ENCODE data around the gene ANAPC16.

Gene ANAPC16

DNA sequence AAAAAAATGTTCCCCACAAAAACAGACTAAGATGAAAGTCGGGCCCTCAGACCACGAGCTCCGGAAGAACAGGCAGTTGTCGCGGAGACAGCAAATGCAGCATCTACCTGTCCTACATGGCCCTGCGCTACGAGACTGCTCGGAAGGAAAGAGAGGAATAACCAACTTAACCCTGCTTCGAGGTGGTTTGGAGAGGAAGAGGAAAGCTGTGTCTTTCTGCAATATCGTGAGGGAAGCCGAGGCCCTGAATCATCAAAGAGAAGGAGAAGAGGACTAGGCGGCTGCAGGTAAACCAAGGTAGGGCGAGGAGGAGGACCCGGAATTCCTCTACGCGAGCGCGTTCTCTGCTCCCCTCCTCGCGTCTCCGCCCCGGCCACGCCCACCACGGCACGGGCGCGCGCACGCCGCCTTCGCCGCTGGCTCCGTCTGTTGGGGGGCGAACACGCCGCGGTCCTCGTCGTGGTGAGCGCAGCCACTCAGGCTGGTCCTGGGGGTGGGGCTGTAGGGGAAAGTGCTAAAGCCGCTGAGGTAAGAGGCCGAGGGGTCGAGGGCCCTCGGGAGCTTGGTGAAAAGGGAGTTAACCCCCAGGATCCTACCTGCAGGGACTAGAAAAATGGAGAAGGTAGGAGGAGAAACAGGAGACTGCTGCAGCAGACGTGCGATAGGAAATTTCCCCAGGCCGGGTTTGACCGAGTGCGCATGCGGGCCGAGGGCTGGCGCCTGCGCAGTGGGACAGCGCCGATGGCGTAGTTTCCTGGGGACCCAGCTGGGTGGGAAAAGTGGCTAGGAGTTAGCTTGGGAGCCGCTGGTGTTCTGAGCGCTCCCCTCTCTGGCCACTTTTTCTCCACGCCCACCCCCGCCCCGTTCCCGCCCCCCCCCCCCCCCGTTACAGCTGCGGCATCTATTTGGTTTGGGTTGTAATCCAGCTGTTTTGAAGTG, at the start of gene ANAPC16, which contains the start of gene ASCC1:
TSS of gene ANAPC16 (plus strand) at position 402 of the 939 bp plus-strand sequence. CDS start 7,903 bp downstream, outside the sequence.
TSS of gene ASCC1 (minus strand) at position 666 of the 939 bp plus-strand sequence. CDS start 2,978 bp downstream, outside the sequence.
- POLR2A ChIA-PET: interaction anchor here (1.0 to 1.4 kb wide), 2 partner anchors 58 to 59 kb away, joined by 4 to 12 read pairs; partner anchors contain the start of gene DDIT4
- peak; percentile 28 for DNase-seq (ENCODE audit: low read depth, low spot score)

DNA sequence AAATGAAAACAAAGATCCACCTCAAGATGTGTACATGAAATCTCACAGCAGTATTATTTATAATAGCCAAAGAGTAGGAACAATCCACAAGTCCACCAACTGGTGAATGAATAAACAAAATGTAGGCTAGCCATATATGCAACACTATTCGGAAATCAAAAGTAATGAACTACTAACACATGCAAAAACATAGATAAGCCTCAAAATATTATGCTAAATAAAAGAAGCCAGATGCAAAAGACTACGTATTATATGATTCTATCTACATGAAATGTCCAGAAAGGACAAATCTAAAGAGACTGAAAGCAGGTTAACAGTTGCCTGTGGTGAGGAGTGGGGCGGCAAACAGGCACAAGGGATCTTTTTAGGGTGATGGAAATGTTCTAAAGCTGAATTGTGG, 48.7 kb upstream of the ANAPC16 start:
- no peak overlapping the region for H3K4me3 ChIP-seq (ENCODE audit: low read depth, low read length)
- ChIA-PET CTCF (no interaction called here), POLR2A (no interaction called here)
- TF ChIP-seq, protein P1, sequence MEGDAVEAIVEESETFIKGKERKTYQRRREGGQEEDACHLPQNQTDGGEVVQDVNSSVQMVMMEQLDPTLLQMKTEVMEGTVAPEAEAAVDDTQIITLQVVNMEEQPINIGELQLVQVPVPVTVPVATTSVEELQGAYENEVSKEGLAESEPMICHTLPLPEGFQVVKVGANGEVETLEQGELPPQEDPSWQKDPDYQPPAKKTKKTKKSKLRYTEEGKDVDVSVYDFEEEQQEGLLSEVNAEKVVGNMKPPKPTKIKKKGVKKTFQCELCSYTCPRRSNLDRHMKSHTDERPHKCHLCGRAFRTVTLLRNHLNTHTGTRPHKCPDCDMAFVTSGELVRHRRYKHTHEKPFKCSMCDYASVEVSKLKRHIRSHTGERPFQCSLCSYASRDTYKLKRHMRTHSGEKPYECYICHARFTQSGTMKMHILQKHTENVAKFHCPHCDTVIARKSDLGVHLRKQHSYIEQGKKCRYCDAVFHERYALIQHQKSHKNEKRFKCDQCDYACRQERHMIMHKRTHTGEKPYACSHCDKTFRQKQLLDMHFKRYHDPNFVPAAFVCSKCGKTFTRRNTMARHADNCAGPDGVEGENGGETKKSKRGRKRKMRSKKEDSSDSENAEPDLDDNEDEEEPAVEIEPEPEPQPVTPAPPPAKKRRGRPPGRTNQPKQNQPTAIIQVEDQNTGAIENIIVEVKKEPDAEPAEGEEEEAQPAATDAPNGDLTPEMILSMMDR (IDR thresholded peaks at IDR 0.05; ENCODE audit: insufficient read depth, low read length, missing control alignments): no peak
- no peak for DNase-seq (ENCODE audit: low read depth, low spot score)

More for the DNA sequence above, at the start of gene ANAPC16, which contains the start of gene ASCC1:
- TF ChIP-seq, protein P1 (IDR thresholded peaks at IDR 0.05; ENCODE audit: insufficient read depth, low read length, missing control alignments): no peak
- CTCF ChIA-PET: interaction anchor here (0.7 to 3.3 kb wide), 14 partner anchors 8 to 319 kb away, joined by 3 to 15 read pairs (median 4); no protein-coding TSS in a partner anchor
- peak within 1 kb of the TSS; percentile 90 for H3K4me3 ChIP-seq (ENCODE audit: low read depth, low read length)

DNA sequence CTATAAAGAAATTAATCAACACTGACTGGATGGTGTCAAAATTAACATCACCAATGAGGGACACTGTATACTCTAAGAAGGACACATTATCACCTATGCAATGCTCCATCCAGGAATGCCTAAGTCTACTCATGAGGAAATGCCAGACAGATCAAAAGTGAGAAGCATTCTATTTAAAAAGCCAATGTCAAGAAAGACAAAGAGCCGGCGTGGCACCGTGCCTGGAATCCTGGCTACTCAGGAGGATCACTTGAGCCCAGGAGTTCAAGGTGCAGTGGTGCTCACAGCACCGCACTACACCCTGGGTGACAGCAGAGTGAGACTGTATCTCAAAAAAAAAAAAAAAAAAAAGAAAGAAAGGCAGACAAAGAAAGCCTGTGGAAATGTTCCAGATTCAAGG, 45.5 kb upstream of the ANAPC16 start:
- TF ChIP-seq, protein P1 (IDR thresholded peaks at IDR 0.05; ENCODE audit: insufficient read depth, low read length, missing control alignments): no peak
- no peak for DNase-seq (ENCODE audit: low read depth, low spot score)
- CTCF ChIA-PET: no interaction called here
- POLR2A ChIA-PET: no interaction called here
- no peak overlapping the region for H3K4me3 ChIP-seq (ENCODE audit: low read depth, low read length)

DNA sequence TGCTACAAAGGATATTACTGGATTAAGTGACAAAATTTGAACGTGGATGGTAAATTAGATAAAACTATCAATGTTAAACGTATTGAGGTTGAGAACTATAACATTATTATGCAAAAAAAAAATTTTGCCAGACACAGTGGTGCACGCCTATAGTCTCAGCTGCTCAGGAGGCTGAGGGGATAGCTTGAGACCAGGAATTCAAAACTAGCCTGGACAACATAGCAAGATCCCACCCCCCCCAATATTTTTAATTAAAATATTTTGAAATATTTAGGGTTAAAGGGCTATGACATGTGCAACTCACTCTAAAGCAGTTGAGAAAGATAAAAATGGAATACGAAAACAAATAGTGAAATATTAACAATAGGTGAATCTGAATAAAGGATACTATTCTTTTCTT, 45.1 kb upstream of the ANAPC16 start:
- CTCF ChIA-PET: interaction anchor here (1.2 kb wide), 1 partner anchor 9 kb away, joined by 3 read pairs; no protein-coding TSS in a partner anchor
- H3K4me3 ChIP-seq (ENCODE audit: low read depth, low read length): no peak overlapping the region
- DNase-seq (ENCODE audit: low read depth, low spot score): no peak
- TF ChIP-seq, protein P1 (IDR thresholded peaks at IDR 0.05; ENCODE audit: insufficient read depth, low read length, missing control alignments): no peak
- POLR2A ChIA-PET: no interaction called here

DNA sequence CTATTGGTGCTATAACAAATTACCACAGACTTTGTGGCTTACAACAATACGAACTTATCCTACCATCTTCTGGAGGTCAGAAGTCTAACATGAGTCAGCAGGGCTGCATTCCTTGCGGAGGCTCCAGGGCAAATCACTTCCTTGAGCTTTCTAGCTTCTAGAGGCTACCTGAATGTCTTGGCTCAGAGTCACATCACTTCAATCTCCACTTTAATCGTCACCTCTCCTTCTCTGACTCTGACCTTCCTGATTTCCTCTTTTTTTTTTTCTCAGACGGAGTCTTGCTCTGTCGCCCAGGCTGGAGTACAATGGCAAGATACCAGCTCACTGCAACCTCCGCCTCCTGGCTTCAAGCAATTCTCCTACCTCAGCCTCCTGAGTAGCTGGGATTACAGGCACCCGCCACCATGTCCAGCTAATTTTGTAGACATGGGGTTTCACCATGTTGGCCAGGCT, 44.6 kb upstream of the ANAPC16 start:
- POLR2A ChIA-PET: no interaction called here
- CTCF ChIA-PET: interaction anchor here (1.2 kb wide), 1 partner anchor 9 kb away, joined by 3 read pairs; no protein-coding TSS in a partner anchor

More for the DNA sequence above, 44.6 kb upstream of the ANAPC16 start:
- no peak for DNase-seq (ENCODE audit: low read depth, low spot score)
- TF ChIP-seq, protein P1 (IDR thresholded peaks at IDR 0.05; ENCODE audit: insufficient read depth, low read length, missing control alignments): no peak
- H3K4me3 ChIP-seq (ENCODE audit: low read depth, low read length): no peak overlapping the region
